Gastrocnemius medialis (tissue), 4 donors: ENCODE data around the gene HMGCLL1. TPM values are rescaled to one million over a fixed set of nuclear protein-coding genes. Genes with fewer than 3 reads are reported as not detected.

Experiments used
- ATAC-seq, 2 donors: fragments of 150-250 bp; one replicate each; pipeline ENCODE4 v1.9.1; 2016
- DNase-seq, 2 donors: peaks; one replicate each; pipeline ENCODE4 v3.0.0-alpha.2; 2019
- H3K27ac ChIP-seq, 4 donors: fragments of 200-600 bp; sonication (generic); 1 replicate in 1 of 4; 2 replicates in 3 of 4; pipeline ENCODE4 v1.5.1; 2016 to 2018; ENCODE audit warnings: mild to moderate bottlenecking in 2 of 4, moderate library complexity in 1 of 4
- H3K27me3 ChIP-seq, 3 donors: fragments of 200-600 bp; sonication (generic) in 2 of 3; 1 replicate in 1 of 3; 2 replicates in 2 of 3; pipeline versions ENCODE4 v1.5.1 to v1.6.0; 2016 to 2019; ENCODE audit warnings: mild to moderate bottlenecking in 1 of 3, moderate library complexity in 1 of 3
- H3K36me3 ChIP-seq, 2 donors: fragments of 200-600 bp; sonication (generic) in 1 of 2; one replicate each; pipeline ENCODE4 v1.5.1; 2017 to 2018
- H3K4me1 ChIP-seq, 2 donors: fragments of 200-600 bp; sonication (generic) in 1 of 2; one replicate each; pipeline ENCODE4 v1.5.1; 2016 to 2017; ENCODE audit warnings: mild to moderate bottlenecking in 2 of 2
- H3K4me3 ChIP-seq, 4 donors: fragments of 200-600 bp; sonication (generic) in 3 of 4; 1 replicate in 1 of 4; 2 replicates in 3 of 4; pipeline ENCODE4 v1.5.1; 2016 to 2019; ENCODE audit warnings: mild to moderate bottlenecking in 2 of 4
- H3K9me3 ChIP-seq, 3 donors: fragments of 200-600 bp; sonication (generic) in 2 of 3; 1 replicate in 1 of 3; 2 replicates in 2 of 3; pipeline ENCODE4 v1.5.1; 2016 to 2019
- POLR2A ChIP-seq, 2 donors: fragments of 450-650 bp; IDR thresholded peaks; one replicate each; pipeline ENCODE4 v1.6.1; 2017; ENCODE audit warnings: antibody characterized with exemption in 2 of 2, mild to moderate bottlenecking in 2 of 2, moderate library complexity in 2 of 2
- in situ Hi-C, 4 donors: fragments of 200-750 bp; cut with MboI; loops; one replicate each; pipeline versions ENCODE4 v1.15.0 to v1.8.0; 2017; ENCODE audit warnings: low sequenced_read_pairs in 4 of 4
- intact Hi-C: fragments of 100-400 bp; cut with DNase I; formaldehyde crosslinking; loops from one replicate; pipeline ENCODE4 v1.15.1; 2023; ENCODE audit warnings: low total_unique reads
- total RNA-seq, 4 donors: library from RNA; depleted of rRNA; stranded (reverse); fragments of >200 nt; gene quantifications; one replicate each; pipeline versions ENCODE4 v1.1.0 to v1.2.3, GENCODE V29; 2016
- TF ChIP-seq, protein P1 (sequence below), 5 experiments: fragments of 450-650 bp in 3 of 5; fragments of 200-600 bp in 2 of 5; sonication (generic) in 2 of 5; IDR thresholded peaks in 4 of 5; conservative IDR thresholded peaks in 1 of 5; 1 replicate in 4 of 5; 2 replicates in 1 of 5; pipeline ENCODE4 v1.5.1; 2016 to 2019; ENCODE audit warnings: antibody characterized with exemption in 5 of 5, mild to moderate bottlenecking in 3 of 5, moderate library complexity in 3 of 5

The HMGCLL1 gene
- total RNA-seq, 4 donors from 2014 or later = 0.53 to 3.6 (median 1.2) TPM

DNA sequence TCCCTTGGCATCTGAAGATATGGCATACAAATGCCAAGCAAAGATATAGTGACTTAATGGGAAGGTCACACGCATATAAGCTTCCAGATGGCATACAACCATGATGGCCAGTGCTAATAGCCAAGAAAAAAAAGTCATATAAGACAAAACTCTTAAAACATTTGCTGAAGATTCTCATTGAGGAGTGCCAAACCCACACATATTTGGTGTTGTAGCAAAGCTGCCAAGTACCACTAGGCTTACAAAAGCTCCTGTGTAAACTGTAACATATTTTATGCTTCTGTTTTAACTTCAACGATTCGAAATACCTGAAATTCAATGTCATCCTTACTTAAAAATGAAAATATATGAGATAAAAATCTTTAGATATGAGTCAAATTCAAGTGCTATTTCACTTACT lies 123.0 kb downstream of the HMGCLL1 start:
- no peaks in the 10 kb centered on the region for H3K9me3 ChIP-seq
- no peak for TF ChIP-seq POLR2A (IDR thresholded peaks at IDR 0.05)
- TF ChIP-seq, protein P1, sequence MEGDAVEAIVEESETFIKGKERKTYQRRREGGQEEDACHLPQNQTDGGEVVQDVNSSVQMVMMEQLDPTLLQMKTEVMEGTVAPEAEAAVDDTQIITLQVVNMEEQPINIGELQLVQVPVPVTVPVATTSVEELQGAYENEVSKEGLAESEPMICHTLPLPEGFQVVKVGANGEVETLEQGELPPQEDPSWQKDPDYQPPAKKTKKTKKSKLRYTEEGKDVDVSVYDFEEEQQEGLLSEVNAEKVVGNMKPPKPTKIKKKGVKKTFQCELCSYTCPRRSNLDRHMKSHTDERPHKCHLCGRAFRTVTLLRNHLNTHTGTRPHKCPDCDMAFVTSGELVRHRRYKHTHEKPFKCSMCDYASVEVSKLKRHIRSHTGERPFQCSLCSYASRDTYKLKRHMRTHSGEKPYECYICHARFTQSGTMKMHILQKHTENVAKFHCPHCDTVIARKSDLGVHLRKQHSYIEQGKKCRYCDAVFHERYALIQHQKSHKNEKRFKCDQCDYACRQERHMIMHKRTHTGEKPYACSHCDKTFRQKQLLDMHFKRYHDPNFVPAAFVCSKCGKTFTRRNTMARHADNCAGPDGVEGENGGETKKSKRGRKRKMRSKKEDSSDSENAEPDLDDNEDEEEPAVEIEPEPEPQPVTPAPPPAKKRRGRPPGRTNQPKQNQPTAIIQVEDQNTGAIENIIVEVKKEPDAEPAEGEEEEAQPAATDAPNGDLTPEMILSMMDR (IDR thresholded peaks at IDR 0.05 in 4 of 5, conservative IDR thresholded peaks at IDR 0.05 in 1 of 5) = no peak
- H3K27me3 ChIP-seq = no peaks in the 10 kb centered on the region
- H3K4me3 ChIP-seq = no peak overlapping the region
- H3K27ac ChIP-seq = no peak overlapping the region
- in situ Hi-C loops = loop anchor here in 1 of 4 donors (25.0 kb wide), 1 partner anchor 431 kb away; the partner anchor contains the start of gene BMP5
- intact Hi-C loops = no loop called here
- no peak for DNase-seq
- no peak for ATAC-seq
- H3K4me1 ChIP-seq = no peaks in the 10 kb centered on the region
- no peaks in the 10 kb centered on the region for H3K36me3 ChIP-seq

- Histone ChIP-seq H3K36me3 (no peaks in the 10 kb centered on the region), H3K27me3 (no peaks in the 10 kb centered on the region), H3K4me1 (no peaks in the 10 kb centered on the region), H3K4me3 (no peak overlapping the region), H3K27ac (peak overlapping the region in 2 of 4 donors; percentile 21 to 25), H3K9me3 (no peaks in the 10 kb centered on the region)
- in situ Hi-C loops (loop anchor here in 1 of 4 donors (25.0 kb wide), 1 partner anchor 437 kb away; the partner anchor contains the start of gene BMP5), intact Hi-C loops (no loop called here)
- TF ChIP-seq, protein P1 (IDR thresholded peaks at IDR 0.05 in 4 of 5, conservative IDR thresholded peaks at IDR 0.05 in 1 of 5) = no peak
- TF ChIP-seq POLR2A (IDR thresholded peaks at IDR 0.05) = no peak
- DNase-seq (no peak), ATAC-seq (peak; percentile 16 to 51)
Observed at GRCh38 chr6:55450005-55450404, 129.0 kb downstream of the HMGCLL1 start.

GRCh38 chr6:55449225-55449624 lies 129.8 kb downstream of the HMGCLL1 start:
- no peaks in the 10 kb centered on the region for H3K27me3 ChIP-seq
- H3K9me3 ChIP-seq = no peaks in the 10 kb centered on the region
- H3K4me3 ChIP-seq = no peak overlapping the region
- H3K4me1 ChIP-seq = no peaks in the 10 kb centered on the region
- no peak for DNase-seq
- no peak for ATAC-seq
- TF ChIP-seq, protein P1 (IDR thresholded peaks at IDR 0.05 in 4 of 5, conservative IDR thresholded peaks at IDR 0.05 in 1 of 5) = no peak
- TF ChIP-seq POLR2A (IDR thresholded peaks at IDR 0.05) = no peak
- in situ Hi-C loops (loop anchor here in 2 of 4 donors (10.0 to 25.0 kb wide), 2 partner anchors 436 to 513 kb away; no protein-coding TSS in a partner anchor), intact Hi-C loops (loop anchor here (10.0 kb wide), 1 partner anchor 174 kb away; no protein-coding TSS in a partner anchor)
- H3K27ac ChIP-seq = no peak overlapping the region
- H3K36me3 ChIP-seq = no peaks in the 10 kb centered on the region

DNA sequence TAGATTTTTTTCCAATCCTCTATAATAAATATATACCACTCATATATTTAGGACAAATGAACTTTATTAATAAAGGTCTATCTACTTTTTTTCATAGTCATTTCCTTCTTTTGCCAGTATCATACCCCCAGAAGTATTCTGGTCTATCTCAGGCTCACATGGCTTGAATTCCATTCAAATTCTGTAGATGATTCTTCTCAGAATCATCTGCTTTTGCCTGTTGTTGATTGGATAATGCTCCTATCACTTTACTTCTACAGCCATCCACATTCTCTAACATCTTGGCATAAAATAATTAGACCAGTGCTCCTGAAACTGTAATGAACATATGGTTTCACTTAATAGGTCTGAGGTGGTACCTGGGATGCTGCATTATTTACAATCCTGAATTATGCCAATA lies 130.5 kb downstream of the HMGCLL1 start:
- no peaks in the 10 kb centered on the region for H3K27me3 ChIP-seq
- no peak overlapping the region for H3K27ac ChIP-seq
- H3K4me1 ChIP-seq = no peaks in the 10 kb centered on the region
- DNase-seq (no peak), ATAC-seq (no peak)
- in situ Hi-C loops = loop anchor here in 2 of 4 donors (10.0 to 25.0 kb wide), 2 partner anchors 436 to 514 kb away; no protein-coding TSS in a partner anchor
- H3K4me3 ChIP-seq = no peak overlapping the region
- no peaks in the 10 kb centered on the region for H3K9me3 ChIP-seq
- no peak for TF ChIP-seq POLR2A (IDR thresholded peaks at IDR 0.05)
- TF ChIP-seq, protein P1 (IDR thresholded peaks at IDR 0.05 in 4 of 5, conservative IDR thresholded peaks at IDR 0.05 in 1 of 5) = no peak
- H3K36me3 ChIP-seq = no peaks in the 10 kb centered on the region
- intact Hi-C loops = loop anchor here (10.0 kb wide), 1 partner anchor 174 kb away; no protein-coding TSS in a partner anchor
